ENCODE results near the gene PPARGC1A. TPM values are rescaled to one million over a fixed set of nuclear protein-coding genes. Genes with fewer than 3 reads are reported as not detected.

The PPARGC1A gene
- total RNA-seq, 2 experiments from 2014 or later, result not detected

- Mint-ChIP-seq H3K36me3 (no peaks in the 10 kb centered on the region), H3K27me3 (peaks cover 31% of the 10 kb centered on the region), H3K27ac (no peak overlapping the region), H3K4me3 (no peak overlapping the region), H3K9me3 (no peaks in the 10 kb centered on the region), H3K4me1 (peaks cover 9% of the 10 kb centered on the region)
- DNase-seq, result no peak
Measured at GRCh38 chr4:23894021-23894420, 4.2 kb upstream of the PPARGC1A start.

- H3K4me3 Mint-ChIP-seq, result no peak overlapping the region
- no peaks in the 10 kb centered on the region for H3K36me3 Mint-ChIP-seq
- peaks cover 50% of the 10 kb centered on the region for H3K27me3 Mint-ChIP-seq
Measured at GRCh38 chr4:23891064-23891421, 1.2 kb upstream of the PPARGC1A start.

GRCh38 chr4:23890369-23891063 is 669 bp upstream of the PPARGC1A start:
- peaks cover 50% of the 10 kb centered on the region for H3K27me3 Mint-ChIP-seq
- no peak for DNase-seq
- no peaks in the 10 kb centered on the region for H3K9me3 Mint-ChIP-seq
- H3K4me3 Mint-ChIP-seq, result no peak overlapping the region
- H3K36me3 Mint-ChIP-seq, result no peaks in the 10 kb centered on the region
- no peak overlapping the region for H3K27ac Mint-ChIP-seq
- peaks cover 11% of the 10 kb centered on the region for H3K4me1 Mint-ChIP-seq

More at GRCh38 chr4:23891064-23891421, 1.2 kb upstream of the PPARGC1A start:
- Mint-ChIP-seq H3K9me3 (no peaks in the 10 kb centered on the region), H3K4me1 (peaks cover 11% of the 10 kb centered on the region), H3K27ac (no peak overlapping the region)
- no peak for DNase-seq

GRCh38 chr4:23889391-23889790 is 456 bp downstream of the PPARGC1A start:
- H3K27ac Mint-ChIP-seq, result no peak overlapping the region
- H3K36me3 Mint-ChIP-seq, result no peaks in the 10 kb centered on the region
- DNase-seq, result no peak
- peaks cover 50% of the 10 kb centered on the region for H3K27me3 Mint-ChIP-seq
- H3K4me3 Mint-ChIP-seq, result no peak overlapping the region
- H3K4me1 Mint-ChIP-seq, result peaks cover 11% of the 10 kb centered on the region
- H3K9me3 Mint-ChIP-seq, result no peaks in the 10 kb centered on the region

- Mint-ChIP-seq H3K27ac (no peak overlapping the region), H3K9me3 (no peaks in the 10 kb centered on the region), H3K4me3 (no peak overlapping the region)
Measured at GRCh38 chr4:23888421-23889319, 1.2 kb downstream of the PPARGC1A start.

GRCh38 chr4:23887989-23888388 is 1.9 kb downstream of the PPARGC1A start:
- H3K27ac Mint-ChIP-seq, result no peak overlapping the region
- no peaks in the 10 kb centered on the region for H3K36me3 Mint-ChIP-seq
- H3K4me1 Mint-ChIP-seq, result peaks cover 11% of the 10 kb centered on the region
- H3K9me3 Mint-ChIP-seq, result no peaks in the 10 kb centered on the region
- H3K27me3 Mint-ChIP-seq, result peaks cover 47% of the 10 kb centered on the region
- no peak for DNase-seq
- no peak overlapping the region for H3K4me3 Mint-ChIP-seq

More at GRCh38 chr4:23888421-23889319, 1.2 kb downstream of the PPARGC1A start:
- H3K36me3 Mint-ChIP-seq, result no peaks in the 10 kb centered on the region
- H3K4me1 Mint-ChIP-seq, result peaks cover 11% of the 10 kb centered on the region
- peaks cover 50% of the 10 kb centered on the region for H3K27me3 Mint-ChIP-seq
- no peak for DNase-seq

- Mint-ChIP-seq H3K4me1 (peaks cover 11% of the 10 kb centered on the region), H3K4me3 (no peak overlapping the region)
Measured at GRCh38 chr4:23887173-23887572, 2.7 kb downstream of the PPARGC1A start.

GRCh38 chr4:23885943-23886590 is 3.8 kb downstream of the PPARGC1A start:
- H3K9me3 Mint-ChIP-seq, result no peaks in the 10 kb centered on the region
- H3K4me3 Mint-ChIP-seq, result no peak overlapping the region
- no peak for DNase-seq
- peaks cover 34% of the 10 kb centered on the region for H3K27me3 Mint-ChIP-seq
- H3K27ac Mint-ChIP-seq, result no peak overlapping the region
- H3K4me1 Mint-ChIP-seq, result peaks cover 11% of the 10 kb centered on the region
- H3K36me3 Mint-ChIP-seq, result no peaks in the 10 kb centered on the region

More at GRCh38 chr4:23887173-23887572, 2.7 kb downstream of the PPARGC1A start:
- H3K36me3 Mint-ChIP-seq, result no peaks in the 10 kb centered on the region
- no peaks in the 10 kb centered on the region for H3K9me3 Mint-ChIP-seq
- no peak overlapping the region for H3K27ac Mint-ChIP-seq
- DNase-seq, result no peak
- H3K27me3 Mint-ChIP-seq, result peaks cover 39% of the 10 kb centered on the region

GRCh38 chr4:23884741-23885140 is 5.1 kb downstream of the PPARGC1A start:
- Mint-ChIP-seq H3K4me3 (no peak overlapping the region), H3K9me3 (no peaks in the 10 kb centered on the region), H3K36me3 (no peaks in the 10 kb centered on the region), H3K4me1 (peaks cover 4% of the 10 kb centered on the region), H3K27me3 (peaks cover 25% of the 10 kb centered on the region), H3K27ac (no peak overlapping the region)
- no peak for DNase-seq

- DNase-seq, result no peak
- Mint-ChIP-seq H3K36me3 (no peaks in the 10 kb centered on the region), H3K4me1 (peaks cover 2% of the 10 kb centered on the region), H3K27me3 (peaks cover 23% of the 10 kb centered on the region), H3K27ac (no peak overlapping the region), H3K9me3 (no peaks in the 10 kb centered on the region), H3K4me3 (no peak overlapping the region)
Measured at GRCh38 chr4:23884261-23884660, 5.6 kb downstream of the PPARGC1A start.

GRCh38 chr4:23882976-23883531 is 6.8 kb downstream of the PPARGC1A start:
- H3K36me3 Mint-ChIP-seq, result no peaks in the 10 kb centered on the region
- peaks cover 12% of the 10 kb centered on the region for H3K27me3 Mint-ChIP-seq
- DNase-seq, result no peak
- no peaks in the 10 kb centered on the region for H3K4me1 Mint-ChIP-seq
- no peak overlapping the region for H3K27ac Mint-ChIP-seq
- no peaks in the 10 kb centered on the region for H3K9me3 Mint-ChIP-seq
- H3K4me3 Mint-ChIP-seq, result no peak overlapping the region

GRCh38 chr4:23881674-23882337 is 8.0 kb downstream of the PPARGC1A start:
- no peaks in the 10 kb centered on the region for H3K36me3 Mint-ChIP-seq
- no peaks in the 10 kb centered on the region for H3K4me1 Mint-ChIP-seq
- H3K27me3 Mint-ChIP-seq, result peaks cover 7% of the 10 kb centered on the region
- no peak overlapping the region for H3K4me3 Mint-ChIP-seq
- H3K27ac Mint-ChIP-seq, result no peak overlapping the region
- DNase-seq, result no peak
- H3K9me3 Mint-ChIP-seq, result no peaks in the 10 kb centered on the region

- Mint-ChIP-seq H3K4me1 (no peaks in the 10 kb centered on the region), H3K4me3 (no peak overlapping the region), H3K9me3 (no peaks in the 10 kb centered on the region), H3K36me3 (no peaks in the 10 kb centered on the region), H3K27ac (no peak overlapping the region), H3K27me3 (peaks cover 3% of the 10 kb centered on the region)
- DNase-seq, result no peak
Measured at GRCh38 chr4:23881052-23881501, 8.8 kb downstream of the PPARGC1A start.

- Mint-ChIP-seq H3K36me3 (no peaks in the 10 kb centered on the region), H3K9me3 (no peaks in the 10 kb centered on the region), H3K4me1 (no peaks in the 10 kb centered on the region), H3K27ac (no peak overlapping the region), H3K4me3 (no peak overlapping the region), H3K27me3 (peaks cover 3% of the 10 kb centered on the region)
- no peak for DNase-seq
Measured at GRCh38 chr4:23878912-23879732, 10.7 kb downstream of the PPARGC1A start.
